K562 treated with DMSO at 1 percent for 12 hours (cell line): ENCODE data around the gene BTBD1. TPM values are rescaled to one million over a fixed set of nuclear protein-coding genes. Genes with fewer than 3 reads are reported as not detected.

ENCODE experiments used
- total RNA-seq: library from RNA; unstranded; fragments of 300-600 nt; gene quantifications from 2 replicates; pipeline ENCODE4 v1.2.3, GENCODE V29; 2022; ENCODE audit not compliant: insufficient read depth

The BTBD1 gene
- 27.9 and 69.7 TPM in 2 replicates for total RNA-seq

GRCh38 chr15:83066734-83067637 lies at the start of gene BTBD1:
TSS of gene BTBD1 (minus strand) at chr15:83067252. CDS start at chr15:83067151, 101 bp downstream.

GRCh38 chr15:83106994-83107840 lies 40.2 kb upstream of the BTBD1 start, which contains the start of gene TM6SF1:
TSS of gene TM6SF1 (plus strand) at chr15:83107645. CDS start at chr15:83107681, 36 bp downstream.

GRCh38 chr15:83011271-83012075 lies 55.6 kb downstream of the BTBD1 start, which contains the start of gene C15orf40:
TSS of gene C15orf40 (minus strand) at chr15:83011639. CDS start at chr15:83011607, 32 bp downstream.

GRCh38 chr15:82985688-82986441 lies 81.2 kb downstream of the BTBD1 start, which contains the start of gene RAMAC:
TSS of gene RAMAC (plus strand) at chr15:82986210. CDS start at chr15:82989019, 2,809 bp downstream.

Other genes with a start within 250 kb of the BTBD1 start
- not detected in 2 replicates for gene HOMER2, start 114.5 kb downstream of the BTBD1 start, total RNA-seq
- 28.4 and 47.1 TPM in 2 replicates for gene RAMAC, start 81.0 kb downstream of the BTBD1 start, total RNA-seq
- gene C15orf40, start 55.6 kb downstream of the BTBD1 start, total RNA-seq, result 12.4 and 30.6 TPM in 2 replicates
- gene TM6SF1, start 40.4 kb upstream of the BTBD1 start, total RNA-seq, result 14.8 and 17.3 TPM in 2 replicates
- 14.2 and 18.0 TPM in 2 replicates for gene HDGFL3, start 140.6 kb upstream of the BTBD1 start, total RNA-seq
- gene BNC1, start 217.4 kb upstream of the BTBD1 start, total RNA-seq, result not detected in 2 replicates